Kidney (tissue), 14 donors: ENCODE results near the gene CORO7. TPM values are rescaled to one million over a fixed set of nuclear protein-coding genes. Genes with fewer than 3 reads are reported as not detected.
A peak's percentile ranks its signal among the peaks of the same experiment; 100 is the strongest.

ENCODE experiments used
- DNase-seq, 5 donors: peaks; one replicate each; pipeline ENCODE4 v3.0.0-alpha.2; 2013 to 2020
- FAIRE-seq: peaks from 2 replicates; lab custom pipeline; 2012; peaks lifted over from hg19 to GRCh38; lab: Jason Lieb, UNC
- H3K27ac ChIP-seq, 2 donors: one replicate each; pipeline ENCODE4 v1.7.0; 2013; ENCODE audit warnings: low read depth in 2 of 2, low read length in 2 of 2, inconsistent platforms in 1 of 2
- H3K27me3 ChIP-seq: one replicate; pipeline ENCODE4 v1.7.1; 2013; ENCODE audit warnings: low read length, inconsistent platforms; ENCODE audit not compliant: control insufficient read depth, insufficient read depth
- H3K36me3 ChIP-seq, 3 donors: one replicate each; pipeline versions ENCODE4 v1.7.0 to v1.7.1; 2013; ENCODE audit warnings: low read length in 3 of 3, control low read depth in 1 of 3, inconsistent platforms in 1 of 3; ENCODE audit not compliant: insufficient read depth in 3 of 3, control insufficient read depth in 2 of 3
- H3K4me1 ChIP-seq, 3 donors: one replicate each; pipeline versions ENCODE4 v1.7.0 to v1.7.1; 2013; ENCODE audit warnings: low read length in 3 of 3, inconsistent platforms in 1 of 3, low read depth in 1 of 3; ENCODE audit not compliant: control insufficient read depth in 2 of 3, insufficient read depth in 2 of 3
- H3K4me3 ChIP-seq, 3 donors: one replicate each; pipeline versions ENCODE4 v1.7.0 to v1.8.1; 2013; ENCODE audit warnings: low read length in 3 of 3, control low read depth in 1 of 3, inconsistent platforms in 1 of 3
- H3K9ac ChIP-seq, 3 donors: one replicate each; pipeline versions ENCODE4 v1.7.0 to v1.7.1; 2013; ENCODE audit warnings: low read length in 3 of 3, control low read depth in 1 of 3, inconsistent platforms in 1 of 3
- H3K9me3 ChIP-seq, 3 donors: one replicate each; pipeline versions ENCODE4 v1.7.0 to v1.7.1; 2013; ENCODE audit warnings: low read length in 3 of 3, control low read depth in 1 of 3, inconsistent platforms in 1 of 3; ENCODE audit not compliant: control insufficient read depth in 2 of 3, insufficient read depth in 1 of 3
- CTCF ChIP-seq: IDR thresholded peaks from 3 replicates; pipeline ENCODE4 v1.5.1; 2012; ENCODE audit warnings: mild to moderate bottlenecking, moderate library complexity, borderline replicate concordance; ENCODE audit not compliant: insufficient read depth; ENCODE audit errors: extremely low read depth
- intact Hi-C: fragments of 100-400 bp; cut with DNase I; formaldehyde crosslinking; loops from one replicate; pipeline ENCODE4 v1.11.1; 2022
- polyA plus RNA-seq: library from polyadenylated mRNA; stranded (reverse); fragments of 350-450 nt; fragmentation: Illumina TruSeq; extraction: RNeasy Lipid Tissue Mini Kit (QIAGEN cat#74804); gene quantifications from one replicate; pipeline ENCODE4 v1.2.3, GENCODE V29; 2014; ENCODE audit warnings: low read depth, low replicate concordance; ENCODE audit not compliant: insufficient read depth
- total RNA-seq: library from RNA; stranded (reverse); fragmentation: NEBNext Ultra II Directional; extraction: Animal tissue kit (Norgen Biotek cat#: 25700); gene quantifications from one replicate; pipeline ENCODE4 v1.2.1, GENCODE V29; 2021
- donor health status: control.
- donor health status: control.
- donor health status: control.
- donor health status: control.
- donor health status: control.
- donor health status: DM: yes; HTN: yes; CAD: no.
- donor health status: Normal renal cell carcinoma (clear cell type).

CORO7 gene
- total and polyA plus RNA-seq, 2 donors from 2014 or later, result 9.8 to 50.1 TPM

- DNase-seq (peak; percentile 97 to 99 (median 98)), FAIRE-seq (no peak)
- intact Hi-C loops, result no loop called here
- H3K36me3 ChIP-seq, result no peaks in the 10 kb centered on the region
- H3K4me3 ChIP-seq, result peak within 1 kb of the TSS; percentile 77 to 92 (median 90)
- TF ChIP-seq CTCF, result no peak
- H3K27me3 ChIP-seq, result no peaks in the 10 kb centered on the region
- H3K9me3 ChIP-seq, result no peaks in the 10 kb centered on the region
- peaks cover 0 to 4% (median 0%) of the 10 kb centered on the region in 3 donors for H3K4me1 ChIP-seq
- H3K9ac ChIP-seq, result peak within 1 kb of the TSS; percentile 43 to 84 (median 67)
- peak within 1 kb of the TSS; percentile 32 to 63 for H3K27ac ChIP-seq
These were observed 65.4 kb downstream of the CORO7 start, which contains the start of gene PAM16 for GRCh38 chr16:4350787-4351659. Gene PAM16 (minus strand): TSS chr16:4351321. CDS start chr16:4351234, 87 bp downstream.

GRCh38 chr16:4350365-4350786 lies 66.0 kb downstream of the CORO7 start:
- Histone ChIP-seq H3K27ac (peak overlapping the region; percentile 32 to 63), H3K4me3 (peak overlapping the region; percentile 77 to 92 (median 90)), H3K9me3 (no peaks in the 10 kb centered on the region), H3K4me1 (peaks cover 0 to 4% (median 0%) of the 10 kb centered on the region in 3 donors), H3K9ac (peak overlapping the region; percentile 43 to 84 (median 67)), H3K27me3 (no peaks in the 10 kb centered on the region), H3K36me3 (no peaks in the 10 kb centered on the region)
- peak in 1 of 5 donors; percentile 55 for DNase-seq
- intact Hi-C loops, result no loop called here
- TF ChIP-seq CTCF, result no peak
- FAIRE-seq, result no peak

GRCh38 chr16:4349332-4349731 lies 67.1 kb downstream of the CORO7 start:
- FAIRE-seq (no peak), DNase-seq (no peak)
- TF ChIP-seq CTCF, result no peak
- Histone ChIP-seq H3K36me3 (no peaks in the 10 kb centered on the region), H3K27me3 (no peaks in the 10 kb centered on the region), H3K9me3 (no peaks in the 10 kb centered on the region), H3K27ac (no peak overlapping the region), H3K4me1 (peaks cover 0 to 4% (median 0%) of the 10 kb centered on the region in 3 donors), H3K9ac (no peak overlapping the region), H3K4me3 (no peak overlapping the region)
- intact Hi-C loops, result no loop called here
